Ishikawa (cell line): ENCODE results near the gene APPL2.

Experiments
- CEBPB ChIP-seq: IDR thresholded peaks from 2 replicates; pipeline ENCODE4 v1.6.1; 2012
- CREB1 ChIP-seq: IDR thresholded peaks from 2 replicates; pipeline ENCODE4 v1.6.1; 2012; ENCODE audit warnings: low read depth
- EGR1 ChIP-seq: IDR thresholded peaks from 2 replicates; pipeline ENCODE4 v1.6.1; 2012
- EP300 ChIP-seq: IDR thresholded peaks from 2 replicates; pipeline ENCODE4 v1.6.1; 2012; ENCODE audit warnings: borderline replicate concordance
- FOXM1 ChIP-seq: IDR thresholded peaks from 2 replicates; pipeline ENCODE4 v1.6.1; 2012; ENCODE audit warnings: low read depth, borderline replicate concordance
- NFIC ChIP-seq: IDR thresholded peaks from 2 replicates; pipeline ENCODE4 v1.6.1; 2012
- RAD21 ChIP-seq: IDR thresholded peaks from 2 replicates; pipeline ENCODE4 v1.6.1; 2012; ENCODE audit warnings: low read depth
- TAF1 ChIP-seq: IDR thresholded peaks from 2 replicates; pipeline ENCODE4 v1.6.1; 2012; ENCODE audit warnings: low read depth, mild to moderate bottlenecking
- TCF12 ChIP-seq: IDR thresholded peaks from 2 replicates; pipeline ENCODE4 v1.6.1; 2012; ENCODE audit warnings: low read depth
- TEAD4 ChIP-seq: IDR thresholded peaks from 2 replicates; pipeline ENCODE4 v1.6.1; 2012
- YY1 ChIP-seq: IDR thresholded peaks from 2 replicates; pipeline ENCODE4 v1.6.1; 2012; ENCODE audit warnings: low read depth
- ZBTB7A ChIP-seq: IDR thresholded peaks from 2 replicates; pipeline ENCODE4 v1.6.1; 2012; ENCODE audit warnings: low read depth
- TF ChIP-seq, protein P1 (sequence below): IDR thresholded peaks from 2 replicates; pipeline ENCODE4 v1.6.1; 2012
- TF ChIP-seq, protein P2 (sequence below): IDR thresholded peaks from 2 replicates; pipeline ENCODE4 v1.6.1; 2012
- TF ChIP-seq, protein P3 (sequence below): IDR thresholded peaks from 2 replicates; pipeline ENCODE4 v1.6.1; 2012; ENCODE audit warnings: low read depth, mild to moderate bottlenecking

The APPL2 gene

DNA sequence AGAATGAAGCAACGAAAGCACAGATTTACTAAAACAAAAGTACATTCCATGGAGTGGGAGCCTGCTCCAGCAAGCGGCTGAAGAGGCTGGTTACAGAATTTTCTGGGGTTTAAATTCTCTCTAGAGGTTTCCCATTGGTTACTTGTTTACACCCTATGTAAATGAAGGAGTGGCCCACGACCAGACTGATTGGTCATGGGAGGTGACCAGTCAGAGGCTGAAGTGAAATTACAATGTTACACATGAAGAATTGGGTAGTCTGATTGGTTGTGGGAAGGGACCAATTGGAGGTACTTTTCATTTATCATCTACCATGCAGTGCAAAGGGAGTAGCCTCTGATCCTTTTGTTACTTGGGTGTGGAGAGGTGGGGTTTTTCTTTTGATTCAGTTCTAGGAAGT, 36.2 kb upstream of the APPL2 start:
- TF ChIP-seq CEBPB (no peak), ZBTB7A (no peak), YY1 (no peak), TCF12 (no peak)

DNA sequence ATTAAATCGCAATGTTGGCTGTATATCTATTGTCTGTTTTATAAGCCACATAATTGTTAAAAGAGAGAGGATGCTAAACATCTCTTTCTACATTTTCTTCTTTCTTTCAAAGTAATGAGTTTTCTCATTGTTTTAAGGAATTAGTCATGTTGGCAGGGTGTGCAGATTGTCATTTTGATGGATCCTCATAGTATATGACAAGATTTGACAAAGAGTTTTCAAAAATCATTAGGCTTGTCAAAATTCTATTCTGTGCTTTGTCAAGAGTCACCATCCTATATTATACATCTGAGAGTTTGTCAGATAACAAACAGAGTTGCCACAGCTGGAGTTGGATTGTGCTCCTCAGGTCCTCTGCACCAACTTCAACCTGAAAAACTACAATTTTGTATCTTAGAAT, 35.4 kb upstream of the APPL2 start:
- TF ChIP-seq TEAD4 (no peak), EGR1 (no peak), YY1 (no peak), CEBPB (no peak), EP300 (no peak)
- TF ChIP-seq, protein P1, sequence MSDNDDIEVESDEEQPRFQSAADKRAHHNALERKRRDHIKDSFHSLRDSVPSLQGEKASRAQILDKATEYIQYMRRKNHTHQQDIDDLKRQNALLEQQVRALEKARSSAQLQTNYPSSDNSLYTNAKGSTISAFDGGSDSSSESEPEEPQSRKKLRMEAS: no peak
- TF ChIP-seq, protein P2, sequence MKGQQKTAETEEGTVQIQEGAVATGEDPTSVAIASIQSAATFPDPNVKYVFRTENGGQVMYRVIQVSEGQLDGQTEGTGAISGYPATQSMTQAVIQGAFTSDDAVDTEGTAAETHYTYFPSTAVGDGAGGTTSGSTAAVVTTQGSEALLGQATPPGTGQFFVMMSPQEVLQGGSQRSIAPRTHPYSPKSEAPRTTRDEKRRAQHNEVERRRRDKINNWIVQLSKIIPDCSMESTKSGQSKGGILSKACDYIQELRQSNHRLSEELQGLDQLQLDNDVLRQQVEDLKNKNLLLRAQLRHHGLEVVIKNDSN: no peak
- TF ChIP-seq, protein P3, sequence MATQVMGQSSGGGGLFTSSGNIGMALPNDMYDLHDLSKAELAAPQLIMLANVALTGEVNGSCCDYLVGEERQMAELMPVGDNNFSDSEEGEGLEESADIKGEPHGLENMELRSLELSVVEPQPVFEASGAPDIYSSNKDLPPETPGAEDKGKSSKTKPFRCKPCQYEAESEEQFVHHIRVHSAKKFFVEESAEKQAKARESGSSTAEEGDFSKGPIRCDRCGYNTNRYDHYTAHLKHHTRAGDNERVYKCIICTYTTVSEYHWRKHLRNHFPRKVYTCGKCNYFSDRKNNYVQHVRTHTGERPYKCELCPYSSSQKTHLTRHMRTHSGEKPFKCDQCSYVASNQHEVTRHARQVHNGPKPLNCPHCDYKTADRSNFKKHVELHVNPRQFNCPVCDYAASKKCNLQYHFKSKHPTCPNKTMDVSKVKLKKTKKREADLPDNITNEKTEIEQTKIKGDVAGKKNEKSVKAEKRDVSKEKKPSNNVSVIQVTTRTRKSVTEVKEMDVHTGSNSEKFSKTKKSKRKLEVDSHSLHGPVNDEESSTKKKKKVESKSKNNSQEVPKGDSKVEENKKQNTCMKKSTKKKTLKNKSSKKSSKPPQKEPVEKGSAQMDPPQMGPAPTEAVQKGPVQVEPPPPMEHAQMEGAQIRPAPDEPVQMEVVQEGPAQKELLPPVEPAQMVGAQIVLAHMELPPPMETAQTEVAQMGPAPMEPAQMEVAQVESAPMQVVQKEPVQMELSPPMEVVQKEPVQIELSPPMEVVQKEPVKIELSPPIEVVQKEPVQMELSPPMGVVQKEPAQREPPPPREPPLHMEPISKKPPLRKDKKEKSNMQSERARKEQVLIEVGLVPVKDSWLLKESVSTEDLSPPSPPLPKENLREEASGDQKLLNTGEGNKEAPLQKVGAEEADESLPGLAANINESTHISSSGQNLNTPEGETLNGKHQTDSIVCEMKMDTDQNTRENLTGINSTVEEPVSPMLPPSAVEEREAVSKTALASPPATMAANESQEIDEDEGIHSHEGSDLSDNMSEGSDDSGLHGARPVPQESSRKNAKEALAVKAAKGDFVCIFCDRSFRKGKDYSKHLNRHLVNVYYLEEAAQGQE: no peak

DNA sequence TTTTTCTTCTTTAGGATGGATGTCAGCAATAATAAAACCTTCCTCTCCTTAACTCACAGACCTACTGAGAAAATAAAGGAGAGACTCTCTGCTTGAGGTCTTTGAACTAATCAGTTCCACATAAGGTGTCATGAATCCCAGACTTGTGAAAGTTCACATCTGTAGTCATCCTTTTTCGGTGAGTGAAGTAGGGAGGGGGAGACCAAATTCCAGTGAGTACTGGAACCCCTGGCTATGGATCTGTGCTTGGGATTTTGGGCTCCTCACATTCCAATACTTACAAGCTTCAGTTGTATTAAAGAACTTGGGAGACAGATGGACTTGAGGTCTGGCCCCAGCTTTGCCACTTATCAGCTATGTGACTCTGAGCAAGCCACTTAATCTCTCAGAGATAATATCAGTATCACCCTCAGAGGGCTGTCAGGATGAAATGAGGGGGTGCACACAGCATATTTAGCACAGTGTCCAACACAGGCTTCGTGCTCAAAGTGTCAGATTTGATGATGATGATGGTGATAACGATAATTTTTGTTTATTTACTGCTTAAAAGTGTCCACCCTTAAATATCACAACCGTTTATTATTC, 34.8 kb upstream of the APPL2 start:
- no peak for TF ChIP-seq EP300
- TF ChIP-seq ZBTB7A: no peak
- TF ChIP-seq, protein P3: no peak
- TF ChIP-seq YY1: no peak
- TF ChIP-seq, protein P1: no peak
- TF ChIP-seq TCF12: no peak

DNA sequence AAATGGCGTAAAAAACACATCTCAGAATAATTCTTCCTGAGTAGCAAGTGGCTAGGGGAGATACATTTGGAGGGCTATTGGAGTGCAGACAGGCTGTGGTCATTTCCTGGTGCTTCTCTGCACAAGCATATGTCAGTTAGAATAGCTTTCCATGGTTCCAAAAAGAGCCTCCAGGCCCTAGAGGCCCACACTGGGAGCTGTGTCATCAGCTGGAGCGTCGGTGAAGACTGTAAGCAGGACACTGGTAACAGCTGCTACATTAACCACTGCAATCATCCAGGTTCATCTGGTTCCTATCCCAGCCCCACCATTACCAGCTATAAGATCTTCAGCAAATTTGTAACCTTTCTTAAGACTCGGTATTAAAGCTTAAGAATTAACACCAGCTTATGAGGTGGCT, 31.7 kb upstream of the APPL2 start:
- TF ChIP-seq YY1 (no peak), TCF12 (no peak), CREB1 (no peak), TEAD4 (no peak), EP300 (no peak), CEBPB (no peak), TAF1 (no peak), NFIC (no peak), EGR1 (no peak), FOXM1 (no peak), RAD21 (no peak), ZBTB7A (no peak)
- TF ChIP-seq, protein P2: no peak
- TF ChIP-seq, protein P3: no peak
- TF ChIP-seq, protein P1: no peak

DNA sequence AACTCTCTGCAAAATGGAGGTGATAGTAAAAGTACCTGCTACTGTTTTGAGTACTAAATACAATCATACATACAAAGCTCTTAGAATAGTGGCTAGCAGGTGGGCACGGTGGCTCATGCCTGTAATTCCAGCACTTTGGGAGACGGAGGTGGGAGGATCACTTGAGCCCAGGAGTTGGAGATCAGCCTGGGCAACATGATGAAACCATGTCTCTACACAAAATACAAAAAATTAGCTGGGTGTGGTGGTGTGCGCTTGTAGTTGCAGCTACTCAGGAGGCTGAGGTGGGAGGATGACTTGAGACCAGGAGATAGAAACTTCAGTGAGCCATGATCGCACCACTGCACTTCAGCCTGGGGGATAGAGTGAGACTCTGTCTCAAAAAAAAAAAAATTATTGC, 28.8 kb upstream of the APPL2 start:
- TF ChIP-seq CEBPB: no peak
- TF ChIP-seq CREB1: no peak
- no peak for TF ChIP-seq RAD21
- TF ChIP-seq TCF12: no peak
- TF ChIP-seq, protein P2: no peak
- no peak for TF ChIP-seq TAF1
- no peak for TF ChIP-seq ZBTB7A
- TF ChIP-seq, protein P3: no peak
